NCI-H146 (cell line): ENCODE results near the gene CLHC1.
"Not testable (repeated sequence)": the region's sequence is repeated elsewhere in the genome, so short reads cannot be mapped to it uniquely, and the experiment has no call there.

Source experiments
- DNase-seq: peaks from one replicate; lab custom pipeline; 2025; lab: John Stamatoyannopoulos, UW

CLHC1 gene

GRCh38 chr2:55153584-55154299 lies 78.4 kb downstream of the CLHC1 start:
- DNase-seq = no peak

DNA sequence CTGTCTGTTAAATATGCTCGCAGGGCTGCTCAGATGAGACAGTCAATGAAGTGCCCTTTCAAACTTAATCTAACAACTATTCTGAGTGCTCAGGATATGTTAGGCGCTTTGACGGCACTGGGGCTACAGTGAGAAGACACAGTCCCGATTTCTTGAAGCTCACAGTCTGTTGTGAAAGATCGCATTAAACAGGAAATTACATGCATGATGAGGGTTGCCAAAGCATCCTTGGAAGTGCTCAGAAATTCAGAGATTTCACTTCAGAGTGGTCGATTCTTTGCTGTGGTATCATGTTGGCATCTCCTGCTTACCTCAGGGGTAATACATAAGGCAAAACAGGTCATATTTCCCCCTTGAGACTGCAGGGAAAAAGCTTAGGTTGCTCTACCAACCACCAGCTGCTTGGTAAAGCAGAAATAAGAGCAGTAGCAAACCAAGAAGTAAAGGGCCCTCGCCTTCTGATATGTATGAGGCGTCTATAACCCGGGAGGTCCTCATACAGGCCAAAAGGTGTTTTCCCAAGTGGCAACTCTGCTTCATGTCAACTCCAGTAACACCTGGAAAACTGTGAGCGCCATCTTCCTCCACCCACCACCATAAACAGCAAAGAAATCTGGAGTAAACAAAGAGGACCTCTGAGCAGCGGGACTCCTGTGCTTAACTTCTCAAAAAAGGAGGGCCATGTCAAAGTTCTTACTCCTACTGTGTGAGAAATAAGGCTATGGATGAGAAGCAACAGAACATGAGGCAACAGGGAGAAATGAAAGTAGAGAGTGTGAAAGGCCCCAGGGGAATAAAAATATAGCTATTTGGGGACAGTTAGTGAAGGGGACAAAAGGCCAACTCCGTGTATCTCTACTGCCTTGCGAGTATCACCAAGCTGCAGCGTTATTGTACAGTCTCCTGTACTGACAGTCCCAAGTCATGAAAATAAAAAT lies 79.3 kb downstream of the CLHC1 start:
- no peak for DNase-seq

DNA sequence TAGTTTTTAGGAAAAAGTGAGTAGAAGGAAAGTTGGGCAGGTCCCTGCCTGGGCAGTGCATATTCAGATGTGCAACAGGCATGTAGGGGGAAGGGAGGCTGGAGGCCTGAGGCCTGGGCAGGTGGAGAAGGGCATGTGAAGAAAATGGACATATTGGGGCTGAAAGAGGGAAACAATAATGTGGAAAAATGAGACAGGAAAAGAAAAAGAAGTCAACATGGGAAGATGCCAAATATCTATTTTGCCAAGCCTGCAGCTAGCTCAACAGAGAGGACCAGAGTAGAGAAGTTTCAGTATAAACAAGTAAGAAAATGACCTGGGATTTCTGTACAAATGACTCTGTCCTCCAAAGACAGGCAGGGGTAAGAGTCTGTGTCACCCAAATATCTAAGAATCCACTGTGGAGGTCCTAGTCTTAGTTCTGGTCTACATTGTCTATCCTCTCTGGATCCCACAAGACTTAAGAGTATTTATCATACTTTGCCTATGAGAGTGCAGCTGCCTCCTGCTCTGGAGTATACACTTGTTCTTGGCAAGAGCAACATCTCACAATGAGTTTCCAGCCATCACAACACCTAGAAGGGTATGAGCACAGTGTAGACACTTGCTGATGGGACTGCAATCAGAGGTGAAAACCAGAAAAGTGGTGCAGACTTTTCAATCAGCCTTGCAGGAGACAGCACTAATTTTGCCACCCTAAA lies 80.2 kb downstream of the CLHC1 start:
- DNase-seq = no peak

GRCh38 chr2:55150834-55151233 lies 81.3 kb downstream of the CLHC1 start:
- no peak for DNase-seq

- DNase-seq = peak; percentile 87
Observed at GRCh38 chr2:55148269-55148668, 83.8 kb downstream of the CLHC1 start.

DNA sequence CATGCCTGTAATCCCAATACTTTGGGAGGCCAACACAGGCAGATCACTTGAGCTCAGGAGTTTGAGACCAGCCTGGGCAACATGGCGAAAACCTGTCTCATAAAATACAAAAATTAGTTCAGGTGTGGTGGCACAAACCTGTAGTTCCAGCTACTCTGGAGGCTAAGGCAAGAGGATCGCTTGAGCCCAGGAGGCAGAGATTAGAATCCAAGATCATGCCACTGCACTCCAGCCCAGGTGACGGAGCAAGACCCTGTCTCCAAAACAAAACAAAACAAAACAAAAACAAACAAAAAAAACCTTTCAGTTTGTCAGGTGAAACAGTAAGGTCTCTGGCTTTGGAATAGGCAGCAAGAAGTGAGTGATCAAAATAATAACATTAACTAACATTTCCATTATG lies 84.6 kb downstream of the CLHC1 start:
- no peak for DNase-seq

GRCh38 chr2:55147041-55147440 lies 85.1 kb downstream of the CLHC1 start:
- DNase-seq = no peak

- no peak for DNase-seq
Observed at GRCh38 chr2:55146263-55146662, 85.8 kb downstream of the CLHC1 start.

DNA sequence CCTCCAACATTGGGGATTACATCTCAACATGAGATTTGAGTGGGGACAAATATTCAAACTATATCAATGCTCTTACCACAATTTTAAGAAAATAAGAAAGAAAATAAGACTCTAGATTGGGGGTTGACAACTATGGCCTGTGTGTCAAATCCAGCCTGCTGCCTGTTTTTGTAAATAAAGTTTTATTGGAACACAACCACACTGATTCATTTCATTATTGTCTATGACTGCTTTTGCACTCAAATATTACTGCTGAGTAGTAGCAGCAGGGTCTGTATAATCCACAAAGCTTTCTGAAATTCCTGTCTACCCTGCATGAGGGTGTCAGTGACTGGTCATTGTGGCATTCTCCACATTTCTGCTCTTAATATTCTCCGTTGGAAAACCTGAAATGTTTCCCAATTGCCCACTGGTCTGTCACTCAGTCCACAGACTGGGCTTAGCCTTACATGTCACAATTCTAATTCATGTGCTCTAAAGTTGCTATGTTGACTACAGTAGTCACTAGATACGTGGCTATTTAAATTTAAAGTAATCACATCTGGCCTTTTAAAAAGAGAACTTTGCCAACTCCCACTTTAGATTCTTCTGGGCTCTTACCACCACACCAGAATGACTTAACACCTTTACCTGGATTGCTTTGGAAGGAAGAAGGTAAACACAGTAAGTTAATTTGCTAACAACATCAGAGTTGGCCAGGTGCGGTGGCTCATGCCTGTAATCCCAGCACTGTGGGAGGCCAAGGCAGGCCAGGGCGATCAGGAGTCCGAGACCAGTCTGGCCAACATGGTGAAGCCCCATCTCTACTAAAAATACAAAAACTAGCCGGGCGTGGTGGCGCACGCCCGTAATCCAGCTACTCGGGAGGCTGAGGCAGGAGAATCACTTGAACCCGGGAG lies 86.9 kb downstream of the CLHC1 start:
- DNase-seq = no peak

DNA sequence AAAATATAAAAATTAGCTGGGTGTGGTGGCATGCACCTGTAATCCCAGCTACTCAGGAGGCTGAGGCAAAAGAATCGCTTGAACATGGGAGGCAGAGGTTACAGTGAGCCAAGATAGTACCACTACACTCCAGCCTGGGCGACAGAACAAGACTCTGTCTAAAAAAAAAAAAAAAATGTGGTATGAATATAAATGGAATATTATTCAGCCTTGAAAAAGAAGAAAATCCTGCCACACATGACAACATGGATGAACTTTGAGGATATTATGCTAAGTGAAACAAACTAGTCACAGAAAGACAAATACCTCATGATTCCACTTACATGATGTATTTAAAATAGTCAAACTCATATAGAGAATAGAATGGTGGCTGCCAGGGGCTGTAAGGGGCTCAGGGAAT lies 88.4 kb downstream of the CLHC1 start:
- DNase-seq = not testable (repeated sequence)

- DNase-seq = no peak
Observed at GRCh38 chr2:55142518-55142917, 89.6 kb downstream of the CLHC1 start.

GRCh38 chr2:55141572-55142413 lies 90.3 kb downstream of the CLHC1 start:
- DNase-seq = no peak

DNA sequence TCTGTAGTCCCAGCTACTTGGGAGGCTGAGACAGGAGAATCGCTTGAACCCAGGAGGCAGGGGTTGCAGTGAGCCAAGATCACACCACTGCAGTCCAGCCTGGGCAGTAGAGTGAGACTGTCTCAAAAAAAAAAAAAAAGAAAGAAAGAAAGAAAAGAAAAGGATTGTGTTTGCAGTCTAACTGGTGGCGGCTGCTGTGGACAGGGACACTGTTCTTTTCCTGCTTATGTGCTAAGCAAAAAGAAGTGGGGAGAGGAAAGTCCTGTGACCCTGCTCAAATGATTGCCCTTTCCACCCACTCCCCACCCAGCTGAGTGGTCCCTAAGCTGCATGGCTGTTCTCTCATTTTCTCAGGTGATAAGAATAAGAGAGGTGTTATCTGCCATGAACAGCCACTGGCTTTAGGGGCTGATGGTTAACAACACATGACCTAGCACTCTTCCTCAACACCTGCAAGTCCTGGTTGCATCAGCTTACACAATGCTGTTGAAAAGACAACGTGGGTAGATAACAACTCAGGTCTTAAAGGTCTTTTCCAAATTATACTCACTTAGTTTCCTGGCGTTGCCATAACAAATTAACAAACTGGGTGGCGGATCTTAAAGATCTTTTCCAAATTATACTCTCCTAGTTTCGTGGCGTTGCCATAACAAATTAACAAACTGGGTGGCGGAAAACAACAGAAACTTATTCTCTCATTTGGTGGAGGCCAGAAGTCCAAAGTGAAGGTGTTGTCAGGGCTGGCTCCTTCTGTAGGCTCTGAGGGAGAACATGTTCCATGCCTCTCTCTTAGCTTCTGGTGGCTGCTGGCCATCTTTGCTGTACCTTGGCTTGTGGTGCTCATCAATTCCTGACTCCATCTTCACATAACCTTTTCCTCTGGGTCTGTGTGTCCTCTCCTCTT lies 91.5 kb downstream of the CLHC1 start:
- DNase-seq = no peak

GRCh38 chr2:55139305-55139704 lies 92.8 kb downstream of the CLHC1 start:
- DNase-seq = no peak

DNA sequence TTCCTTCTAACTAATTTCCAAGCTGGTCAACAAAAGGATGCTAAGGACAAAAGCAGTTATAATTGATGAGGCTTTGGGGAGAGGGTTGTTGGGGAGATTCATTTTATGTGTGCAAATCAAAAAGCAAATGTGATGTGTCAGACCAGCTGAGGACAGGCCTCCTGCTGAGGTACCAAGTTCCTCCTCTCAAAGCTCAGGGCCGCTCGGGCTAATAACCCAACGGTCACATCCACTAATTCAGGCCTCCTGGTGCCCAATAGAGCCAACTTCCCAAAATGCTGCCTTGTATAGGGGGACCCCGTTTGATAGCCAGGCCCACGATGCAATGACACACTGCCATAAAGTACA lies 93.2 kb downstream of the CLHC1 start:
- peak; percentile 9 for DNase-seq

GRCh38 chr2:55138014-55138881 lies 93.8 kb downstream of the CLHC1 start:
- DNase-seq = peak; percentile 6

GRCh38 chr2:55137024-55137958 lies 94.8 kb downstream of the CLHC1 start:
- no peak for DNase-seq

- peak; percentile 29 for DNase-seq
Observed at GRCh38 chr2:55136138-55136541, 96.0 kb downstream of the CLHC1 start.
